Cerebellar nuclear complex (tissue), 1 donor: Measurements from ENCODE around the gene SLC16A2.
A peak's percentile ranks its signal among the peaks of the same experiment; 100 is the strongest.

Source experiments
- DNase-seq, 2 experiments: peaks; one replicate each; lab custom pipeline; 2025; lab: John Stamatoyannopoulos, UW

SLC16A2 gene

DNA sequence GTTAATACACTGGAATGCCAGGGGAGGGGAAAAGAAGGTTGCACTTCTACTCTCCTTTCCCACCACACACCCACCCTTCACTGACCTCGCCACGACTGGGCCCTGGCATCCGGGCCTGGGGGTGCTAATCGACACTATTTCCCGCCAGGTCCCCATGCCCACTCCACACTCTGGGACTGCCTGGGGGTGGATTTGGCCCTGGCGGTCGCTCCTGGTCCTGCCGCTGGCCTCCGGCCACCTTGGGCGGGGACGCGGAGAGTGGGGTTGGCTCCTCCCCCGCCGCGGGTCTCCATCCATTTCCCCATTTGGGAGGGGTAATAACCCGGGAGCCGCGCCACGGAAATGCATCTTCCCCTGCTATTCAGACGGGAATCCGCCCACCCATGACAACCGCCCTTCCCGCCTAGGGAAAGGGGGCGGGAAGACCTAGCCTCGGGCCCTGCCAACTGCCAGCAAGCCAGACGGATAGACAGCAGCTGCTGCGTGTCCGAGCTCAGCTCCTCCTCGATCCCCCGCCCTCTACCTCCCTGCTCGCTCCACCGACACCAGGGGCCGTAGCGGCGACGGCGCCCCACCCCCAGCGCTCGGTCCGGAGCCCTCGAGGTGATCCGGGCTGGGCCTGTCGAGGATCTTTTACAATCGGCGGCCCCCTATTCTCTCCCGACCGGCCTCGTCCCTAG is 115.0 kb downstream of the SLC16A2 start:
- no peak for DNase-seq

- no peak for DNase-seq
Measured at GRCh38 chrX:74536832-74537371, 115.6 kb downstream of the SLC16A2 start.

- no peak for DNase-seq
Measured at GRCh38 chrX:74540635-74541249, 119.4 kb downstream of the SLC16A2 start.

GRCh38 chrX:74545880-74546523 is 124.7 kb downstream of the SLC16A2 start:
- DNase-seq: no peak

DNA sequence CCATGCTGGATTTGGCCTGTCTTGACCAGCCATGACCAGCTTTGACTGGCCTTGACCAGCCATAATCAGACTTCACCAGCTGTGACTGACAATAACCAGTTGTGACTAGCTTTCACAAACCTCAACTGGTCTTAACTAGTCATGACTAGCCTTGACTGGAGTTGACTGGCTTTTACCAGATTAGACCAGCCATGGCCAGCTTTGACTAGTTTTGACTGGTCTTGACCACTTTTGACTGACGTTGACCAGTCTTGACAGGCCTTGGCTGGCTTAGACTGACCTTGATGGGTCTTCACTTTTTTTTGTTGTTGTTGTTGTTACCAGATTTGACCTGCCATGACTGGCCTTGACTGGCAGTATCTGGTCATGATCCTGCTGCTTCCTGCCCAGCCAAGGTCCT is 125.7 kb downstream of the SLC16A2 start:
- no peak for DNase-seq

- DNase-seq: peak in 1 of 2 experiments; percentile 3
Measured at GRCh38 chrX:74550295-74550802, 129.1 kb downstream of the SLC16A2 start.

DNA sequence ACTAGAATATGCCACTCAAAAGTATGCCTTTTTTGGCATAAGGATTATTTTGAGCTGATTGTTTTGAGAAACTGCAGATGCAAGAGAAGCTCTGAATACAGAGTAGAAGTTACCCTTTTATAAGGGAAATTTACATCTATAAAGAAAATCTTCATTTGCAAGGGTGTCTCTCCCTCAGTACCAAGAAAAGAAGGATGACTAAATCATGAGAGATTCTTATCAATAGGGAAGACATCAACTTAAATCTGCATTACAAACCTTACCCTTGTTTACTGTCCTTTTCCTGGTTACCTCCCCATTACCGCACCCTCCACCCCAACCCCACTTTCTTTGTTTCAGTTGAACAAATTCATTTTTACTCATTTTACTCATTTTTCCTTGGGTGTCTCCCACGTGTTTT is 130.6 kb downstream of the SLC16A2 start:
- no peak for DNase-seq

DNA sequence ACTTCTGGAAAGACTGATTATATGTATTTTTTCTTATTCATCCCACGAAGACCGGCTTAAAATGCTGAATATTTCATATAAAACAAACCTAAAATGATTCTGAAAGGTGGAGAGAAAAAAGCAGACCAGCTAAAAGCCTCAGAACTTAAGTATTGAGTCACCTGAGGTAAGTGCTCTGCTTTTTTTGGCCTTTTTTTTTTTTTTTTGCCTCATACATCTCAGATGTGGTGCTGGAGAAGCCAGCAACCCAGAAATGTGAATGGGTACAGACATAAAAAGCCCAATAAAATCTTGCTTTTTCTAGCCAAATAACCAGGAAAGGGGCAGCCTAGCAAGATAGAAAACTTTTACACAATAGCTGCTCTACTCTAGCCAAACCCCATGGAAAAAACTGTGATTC is 136.1 kb downstream of the SLC16A2 start:
- no peak for DNase-seq

GRCh38 chrX:74578137-74578536 is 156.8 kb downstream of the SLC16A2 start:
- no peak for DNase-seq

- DNase-seq: no peak
Measured at GRCh38 chrX:74579597-74580198, 158.4 kb downstream of the SLC16A2 start.
